CD4-positive, alpha-beta T cell treated with Interleukin-6 for 4 hours (primary cell): ENCODE measurements around the gene UGT1A9.

ENCODE experiments used
- DNase-seq: peaks from one replicate; pipeline ENCODE4 v3.0.0-alpha.2; 2020; ENCODE audit warnings: mixed read lengths

Gene UGT1A9

DNA sequence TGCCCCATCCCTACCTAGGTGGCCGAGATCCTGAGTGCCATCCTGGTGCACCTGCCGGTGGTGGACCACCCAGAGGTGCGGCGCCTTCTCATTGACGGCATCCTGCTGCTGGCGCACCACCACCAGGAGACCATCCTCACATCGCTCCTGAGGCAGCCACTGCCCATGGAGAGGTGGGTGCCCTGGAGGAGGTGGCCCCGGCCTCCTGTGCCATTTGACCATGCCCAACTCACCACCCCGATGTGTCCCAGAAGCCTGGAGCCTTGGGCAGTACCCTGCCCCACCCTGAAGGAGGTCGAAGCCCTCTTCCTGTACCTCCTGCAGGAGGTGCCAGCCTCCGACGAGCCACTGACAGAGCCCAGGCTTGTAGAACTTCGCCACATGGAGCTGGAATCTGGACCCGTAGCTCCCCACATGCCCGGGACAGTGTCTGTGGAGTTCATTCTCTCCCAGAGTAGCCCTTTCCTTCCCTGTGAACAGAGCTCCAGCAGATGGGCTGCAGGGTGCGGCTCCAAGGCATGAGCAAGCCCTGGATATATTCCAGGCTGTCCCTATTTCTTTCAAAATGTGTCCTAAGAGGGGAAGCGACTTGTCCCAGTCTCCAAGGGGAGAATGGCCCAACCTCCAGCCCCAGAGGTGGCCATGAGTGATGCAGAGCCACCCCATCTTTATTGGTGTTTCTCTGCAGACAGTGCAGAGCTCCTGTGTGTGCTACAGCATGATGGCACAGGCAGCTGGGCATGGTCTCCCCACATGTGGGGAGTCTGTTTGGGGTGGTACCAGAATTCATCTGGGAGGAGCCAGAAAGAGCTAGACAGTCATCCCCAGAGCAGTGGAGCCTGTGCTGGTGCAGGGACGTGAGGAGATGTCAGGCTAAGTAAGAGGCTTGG is 148.4 kb downstream of the UGT1A9 start:
- DNase-seq, result no peak

DNA sequence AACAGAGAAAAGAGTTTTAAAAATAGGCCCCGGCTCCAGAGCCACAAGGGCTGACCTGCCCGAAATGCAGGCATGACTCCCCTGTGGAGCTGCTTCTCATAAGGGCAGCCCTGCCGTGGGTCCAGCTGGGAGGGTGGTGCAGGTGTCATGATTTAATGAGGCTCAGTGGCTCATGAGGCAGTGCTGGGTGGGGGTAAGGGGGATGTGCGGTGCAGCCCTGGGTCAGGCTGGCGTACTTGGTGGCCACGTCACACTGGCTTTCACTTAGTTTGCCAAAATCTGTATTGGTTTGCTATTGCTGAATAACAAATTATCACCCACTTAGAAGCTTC is 149.0 kb downstream of the UGT1A9 start:
- no peak for DNase-seq

DNA sequence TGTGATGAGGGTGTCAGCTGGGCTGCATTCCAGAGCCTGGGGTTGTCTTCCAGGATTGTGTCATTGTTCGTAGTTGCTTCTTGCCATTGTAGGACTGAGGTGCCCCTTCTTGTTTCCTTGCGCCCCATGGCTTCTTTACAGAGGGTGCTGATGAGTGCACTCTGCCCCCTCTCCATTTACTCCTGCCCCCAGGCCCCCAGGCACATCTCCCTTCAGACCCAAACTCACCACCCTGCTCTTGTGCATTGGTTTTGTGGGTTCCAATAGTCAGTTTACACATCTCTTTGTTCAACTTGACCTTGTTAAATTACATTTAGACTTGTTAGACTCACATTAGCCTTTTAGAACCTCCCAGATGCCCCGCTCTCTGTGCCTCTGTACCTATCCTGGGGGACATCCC is 149.5 kb downstream of the UGT1A9 start:
- no peak for DNase-seq

DNA sequence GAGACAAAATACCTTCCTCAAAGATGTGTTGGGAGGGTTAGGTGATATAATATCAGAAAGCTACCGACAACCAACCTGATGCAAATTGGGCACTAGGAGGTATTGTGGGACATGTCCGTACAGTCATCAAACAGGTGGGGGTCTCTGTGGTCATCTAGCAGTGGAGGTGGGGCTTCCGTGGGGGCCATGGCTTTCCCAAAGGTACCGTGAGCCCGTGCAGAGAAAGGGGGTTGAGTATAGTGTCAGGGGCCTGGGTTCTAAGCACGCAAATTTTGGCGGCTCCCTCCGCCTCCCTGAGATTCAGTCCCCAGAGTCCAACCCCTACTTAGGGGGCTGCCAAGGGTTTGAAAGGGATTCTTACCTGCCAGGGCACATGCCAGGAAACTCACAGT is 150.0 kb downstream of the UGT1A9 start:
- no peak for DNase-seq

DNA sequence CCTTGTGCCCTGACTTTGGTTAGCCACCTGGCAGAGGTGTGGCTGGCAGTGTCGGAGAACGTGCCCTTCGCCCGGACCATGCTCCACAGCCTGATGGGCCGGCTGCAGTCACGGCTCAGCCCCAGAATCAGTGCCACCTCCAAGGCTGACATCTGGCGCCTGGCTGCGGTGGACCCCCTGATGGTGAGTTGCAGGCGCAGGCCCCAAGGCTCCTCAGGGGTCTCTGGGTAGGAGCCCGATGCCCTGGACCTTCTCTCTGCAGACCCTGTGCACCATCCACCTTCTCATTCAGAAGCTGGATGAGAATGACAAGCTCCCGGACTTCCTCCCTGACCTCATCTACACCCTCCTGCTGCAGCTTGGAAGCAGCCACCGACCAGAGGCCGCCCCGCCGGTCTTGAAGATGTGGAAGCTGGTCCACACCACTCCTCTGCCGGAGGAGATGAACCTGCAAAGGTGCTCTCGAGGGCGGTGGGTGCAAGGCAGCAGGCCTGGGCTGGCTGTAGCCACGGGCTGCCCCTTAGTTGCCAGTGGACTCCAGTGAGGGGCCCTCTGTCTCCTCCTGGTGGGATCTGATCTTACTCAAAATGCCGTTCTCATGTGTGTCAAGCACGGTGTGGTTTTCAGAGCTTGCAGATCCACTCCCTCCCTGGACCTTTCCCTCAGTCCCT is 150.5 kb downstream of the UGT1A9 start:
- DNase-seq, result no peak
